Measurements from ENCODE around the gene PTPRT. TPM values are rescaled to one million over a fixed set of nuclear protein-coding genes. Genes with fewer than 3 reads are reported as not detected.

PTPRT gene
- total and polyA plus RNA-seq, 8 donors: 0.23 to 1.8 (median 0.95) TPM

DNA sequence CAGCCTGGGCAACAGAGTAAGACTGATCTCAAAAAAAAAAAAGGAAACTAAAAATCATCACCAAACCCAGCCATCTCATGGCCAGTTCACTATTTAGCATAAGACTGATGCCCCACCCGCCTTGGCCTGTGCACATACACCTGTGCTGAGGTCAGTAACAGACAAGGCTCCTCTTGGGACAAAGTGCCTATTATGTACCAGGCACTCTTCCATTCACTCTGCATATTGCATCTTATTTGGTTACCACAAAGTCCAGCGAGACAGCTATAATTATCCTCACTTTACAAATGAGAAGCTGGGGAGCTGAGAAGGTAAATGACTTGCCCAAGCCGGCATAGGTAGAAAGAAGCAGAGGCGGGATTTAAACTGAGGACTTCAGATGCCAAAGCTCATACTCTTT is 3.8 kb downstream of the PTPRT start:
- no peak overlapping the region for H3K4me3 ChIP-seq
- intact Hi-C loops (cut with DNase I): loop anchor here in 1 of 3 donors (10.0 kb wide), 2 partner anchors 991 to 1231 kb away; no protein-coding TSS in a partner anchor
- ATAC-seq: no peak
- peaks cover 0 to 3% (median 0%) of the 10 kb centered on the region in 3 donors for H3K4me1 ChIP-seq
- no peak overlapping the region for H3K27ac ChIP-seq
- FAIRE-seq: no peak
- DNase-seq: no peak
- peaks cover 0 to 22% (median 4%) of the 10 kb centered on the region in 4 donors for H3K27me3 ChIP-seq
- 56 to 74% methylated on average over 4 of the region's 4 CpGs for WGBS, 2 donors
- TF ChIP-seq, protein P1, sequence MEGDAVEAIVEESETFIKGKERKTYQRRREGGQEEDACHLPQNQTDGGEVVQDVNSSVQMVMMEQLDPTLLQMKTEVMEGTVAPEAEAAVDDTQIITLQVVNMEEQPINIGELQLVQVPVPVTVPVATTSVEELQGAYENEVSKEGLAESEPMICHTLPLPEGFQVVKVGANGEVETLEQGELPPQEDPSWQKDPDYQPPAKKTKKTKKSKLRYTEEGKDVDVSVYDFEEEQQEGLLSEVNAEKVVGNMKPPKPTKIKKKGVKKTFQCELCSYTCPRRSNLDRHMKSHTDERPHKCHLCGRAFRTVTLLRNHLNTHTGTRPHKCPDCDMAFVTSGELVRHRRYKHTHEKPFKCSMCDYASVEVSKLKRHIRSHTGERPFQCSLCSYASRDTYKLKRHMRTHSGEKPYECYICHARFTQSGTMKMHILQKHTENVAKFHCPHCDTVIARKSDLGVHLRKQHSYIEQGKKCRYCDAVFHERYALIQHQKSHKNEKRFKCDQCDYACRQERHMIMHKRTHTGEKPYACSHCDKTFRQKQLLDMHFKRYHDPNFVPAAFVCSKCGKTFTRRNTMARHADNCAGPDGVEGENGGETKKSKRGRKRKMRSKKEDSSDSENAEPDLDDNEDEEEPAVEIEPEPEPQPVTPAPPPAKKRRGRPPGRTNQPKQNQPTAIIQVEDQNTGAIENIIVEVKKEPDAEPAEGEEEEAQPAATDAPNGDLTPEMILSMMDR (IDR thresholded peaks at IDR 0.05): no peak
- no peaks in the 10 kb centered on the region for H3K36me3 ChIP-seq
- H3K9me3 ChIP-seq: no peaks in the 10 kb centered on the region

DNA sequence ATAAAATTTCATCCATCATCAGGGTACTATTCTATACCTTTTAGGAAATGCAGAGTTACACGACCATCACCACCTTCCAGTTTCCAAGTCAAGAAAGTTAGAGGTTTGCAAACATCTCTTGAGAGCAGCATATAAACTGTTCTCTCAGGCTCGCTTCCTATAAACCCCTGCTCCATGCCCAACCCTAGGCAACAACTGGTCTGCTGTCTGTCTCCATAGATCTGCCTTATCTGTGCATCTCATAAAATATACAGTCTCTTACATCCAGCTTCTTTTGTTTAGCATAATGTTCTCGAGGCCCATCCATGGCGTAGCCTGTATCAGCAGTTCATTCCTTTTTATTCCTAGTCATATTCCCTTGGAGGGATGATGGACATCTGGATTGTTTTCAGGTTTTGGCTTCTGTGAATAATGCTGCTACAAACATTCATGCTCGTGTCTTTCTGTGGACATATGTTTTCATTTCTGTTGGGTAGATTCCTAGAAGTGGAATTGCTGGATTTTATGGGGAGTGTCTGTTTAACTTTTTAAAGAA is 6.1 kb downstream of the PTPRT start:
- H3K4me3 ChIP-seq: no peak overlapping the region
- no peak overlapping the region for H3K27ac ChIP-seq
- peaks cover 0 to 10% (median 4%) of the 10 kb centered on the region in 4 donors for H3K27me3 ChIP-seq
- TF ChIP-seq, protein P1 (IDR thresholded peaks at IDR 0.05): no peak
- intact Hi-C loops (cut with DNase I): loop anchor here in 1 of 3 donors (10.0 kb wide), 2 partner anchors 989 to 1229 kb away; no protein-coding TSS in a partner anchor
- no peaks in the 10 kb centered on the region for H3K36me3 ChIP-seq
- 57 to 66% methylated on average over 5 of the region's 5 CpGs for WGBS, 2 donors
- ATAC-seq: no peak
- no peak for DNase-seq
- no peaks in the 10 kb centered on the region for H3K9me3 ChIP-seq
- peaks cover 0 to 3% (median 0%) of the 10 kb centered on the region in 3 donors for H3K4me1 ChIP-seq
- FAIRE-seq: no peak

DNA sequence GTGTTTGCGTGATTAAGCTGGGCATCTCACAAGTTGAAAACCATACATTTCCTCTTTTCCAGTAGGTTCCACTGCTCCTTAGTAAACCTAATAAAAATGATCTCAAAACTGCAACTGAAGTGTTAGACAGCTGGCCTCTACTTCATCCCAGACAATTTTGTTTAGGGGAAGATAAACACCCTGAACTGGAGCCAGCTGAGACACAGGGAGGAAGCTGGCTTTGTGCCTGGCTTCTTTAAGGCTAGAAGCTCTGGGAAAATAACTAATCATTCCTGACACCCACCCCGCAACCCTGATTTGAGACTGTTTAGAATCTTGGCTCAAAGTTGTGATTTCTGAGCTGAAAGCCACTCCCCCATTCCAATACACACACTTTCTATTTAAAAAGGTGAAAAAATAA is 11.6 kb downstream of the PTPRT start:
- DNase-seq (no peak), FAIRE-seq (no peak), ATAC-seq (no peak)
- Histone ChIP-seq H3K4me1 (no peaks in the 10 kb centered on the region), H3K27ac (no peak overlapping the region), H3K27me3 (no peaks in the 10 kb centered on the region), H3K36me3 (no peaks in the 10 kb centered on the region), H3K4me3 (no peak overlapping the region), H3K9me3 (no peaks in the 10 kb centered on the region)
- TF ChIP-seq, protein P1 (IDR thresholded peaks at IDR 0.05): no peak
- intact Hi-C loops (cut with DNase I): no loop called here
- WGBS, 2 donors: 38 to 41% methylated on average over 2 of the region's 2 CpGs

DNA sequence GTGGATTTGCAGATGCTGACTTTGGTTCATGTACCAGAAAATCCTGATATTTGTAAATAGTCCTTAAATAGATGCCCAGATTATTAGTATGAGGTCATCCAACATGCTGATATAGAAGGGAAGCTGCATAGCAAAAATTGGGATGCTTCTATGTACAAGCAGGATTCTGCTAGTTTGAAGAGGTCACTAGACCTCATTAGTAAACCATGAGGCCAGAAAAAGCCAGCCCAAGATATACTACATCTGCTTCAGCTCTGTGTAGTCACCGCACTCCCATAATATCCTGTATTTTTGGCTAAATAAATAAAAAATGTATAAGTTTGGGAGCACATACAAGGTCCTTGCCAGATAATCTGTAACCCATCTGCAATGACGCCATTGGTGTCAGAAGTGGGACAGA is 13.0 kb downstream of the PTPRT start:
- no peak overlapping the region for H3K27ac ChIP-seq
- no peak overlapping the region for H3K4me3 ChIP-seq
- DNase-seq (no peak), FAIRE-seq (no peak), ATAC-seq (no peak)
- intact Hi-C loops (cut with DNase I): no loop called here
- H3K9me3 ChIP-seq: no peaks in the 10 kb centered on the region
- no peaks in the 10 kb centered on the region for H3K36me3 ChIP-seq
- H3K27me3 ChIP-seq: no peaks in the 10 kb centered on the region
- TF ChIP-seq, protein P1 (IDR thresholded peaks at IDR 0.05): no peak
- 73 to 83% methylated on average over 2 of the region's 2 CpGs for WGBS, 2 donors
- H3K4me1 ChIP-seq: no peaks in the 10 kb centered on the region

DNA sequence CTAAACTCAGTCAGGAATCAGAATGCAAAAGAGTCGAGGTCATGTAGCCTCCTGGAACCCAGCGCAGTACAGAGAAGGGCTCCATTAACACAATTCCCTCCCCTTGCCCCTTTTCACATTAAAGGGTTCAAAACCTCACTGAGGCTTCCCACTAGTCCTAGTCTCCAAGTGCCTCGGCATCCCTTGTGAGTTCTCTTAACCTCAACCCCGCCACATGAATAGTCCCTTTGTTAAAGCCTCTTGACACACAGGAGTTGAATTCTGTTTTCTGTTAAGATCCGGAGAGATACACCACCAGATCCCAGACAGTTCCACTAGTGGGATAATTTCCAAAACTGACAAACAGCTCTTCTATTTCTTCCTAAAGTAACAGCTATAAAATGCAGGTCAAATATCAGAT is 17.8 kb downstream of the PTPRT start:
- Histone ChIP-seq H3K36me3 (no peaks in the 10 kb centered on the region), H3K4me3 (no peak overlapping the region), H3K4me1 (no peaks in the 10 kb centered on the region), H3K27me3 (no peaks in the 10 kb centered on the region), H3K27ac (no peak overlapping the region), H3K9me3 (no peaks in the 10 kb centered on the region)
- TF ChIP-seq, protein P1 (IDR thresholded peaks at IDR 0.05): no peak
- ATAC-seq (no peak), FAIRE-seq (no peak), DNase-seq (no peak)
- 42 to 56% methylated on average over 5 of the region's 5 CpGs for WGBS, 2 donors
- intact Hi-C loops (cut with DNase I): no loop called here

Data from pancreas (tissue), 10 donors.